HepG2 (cell line): Measurements from ENCODE around the gene ASPM. TPM values are rescaled to one million over a fixed set of nuclear protein-coding genes. Genes with fewer than 3 reads are reported as not detected.

Experiments used
- ATAC-seq: fragments of 200-7000 bp; cut with Tn5 transposase; 3 replicates; pipeline ENCODE4 v1.9.1; 2020; ENCODE audit warnings: mild to moderate bottlenecking, moderate library complexity
- BruUV-seq: library from RNA; stranded (reverse); fragments of 400-500 nt; replicated peaks from 2 replicates; lab custom pipeline; 2021; lab: Mats Ljungman, UMichigan
- CTCF ChIA-PET: fragments of 300-600 bp; formaldehyde crosslinking; extraction: SDS; loops from one replicate; lab custom pipeline; 2021; ENCODE audit warnings: low total read pairs, inconsistent platforms, low intra/inter-chr PET ratio; lab: Yijun Ruan, JAX
- POLR2A ChIA-PET: fragments of 350-600 bp; sonication (Branson Sonifier 250); formaldehyde crosslinking; loops from one replicate; lab custom pipeline; 2020; ENCODE audit warnings: antibody characterized with exemption, inconsistent platforms; lab: Yijun Ruan, JAX
- DNase-seq: peaks from one replicate; pipeline ENCODE4 v3.0.0-alpha.2; 2015; ENCODE audit warnings: low spot score
- FAIRE-seq: peaks from 3 replicates; lab custom pipeline; 2011; peaks lifted over from hg19 to GRCh38; lab: Jason Lieb, UNC
- H2AFZ ChIP-seq: one replicate; pipeline ENCODE4 v1.6.1; 2011; ENCODE audit warnings: low read length, inconsistent platforms
- H3K27ac ChIP-seq: fragments of 300-600 bp; 3 replicates; pipeline ENCODE4 v1.8.0; 2011; ENCODE audit warnings: mixed run types, mild to moderate bottlenecking, mixed read lengths, low read length, inconsistent platforms; ENCODE audit not compliant: insufficient read depth; ENCODE audit errors: extremely low read length
- H3K27me3 ChIP-seq, 2 experiments: fragments of 200-600 bp in 1 of 2; 2 replicates in 1 of 2; 3 replicates in 1 of 2; pipeline versions ENCODE4 v1.6.0 to v1.8.0; 2011; ENCODE audit warnings: low read length in 2 of 2, mild to moderate bottlenecking in 2 of 2, moderate library complexity in 2 of 2, inconsistent platforms in 1 of 2; ENCODE audit not compliant: insufficient read depth in 2 of 2, control insufficient read depth in 1 of 2
- H3K36me3 ChIP-seq, 2 experiments: fragments of 200-600 bp in 1 of 2; replicated peaks in 1 of 2; 2 replicates in 1 of 2; 3 replicates in 1 of 2; pipeline versions ENCODE4 v1.5.1 to v1.8.0; 2011; ENCODE audit warnings: low read length in 2 of 2, inconsistent platforms in 1 of 2; ENCODE audit not compliant: insufficient read depth in 2 of 2, control insufficient read depth in 1 of 2
- H3K4me1 ChIP-seq: 2 replicates; pipeline ENCODE4 v1.5.1; 2012; ENCODE audit warnings: low read length, inconsistent platforms; ENCODE audit not compliant: insufficient read depth
- H3K4me2 ChIP-seq: 2 replicates; pipeline ENCODE4 v1.6.0; 2011; ENCODE audit warnings: low read depth, low read length, inconsistent platforms
- H3K4me3 ChIP-seq, 3 experiments: fragments of 200-600 bp in 1 of 3; sonication (generic), shearing (Covaris generic) in 1 of 3; replicated peaks in 1 of 3; 2 replicates each; pipeline ENCODE4 v1.5.1; 2011 to 2016; ENCODE audit warnings: low read length in 3 of 3, inconsistent platforms in 2 of 3, low read depth in 2 of 3, mild to moderate bottlenecking in 2 of 3, control low read depth in 1 of 3, mixed read lengths in 1 of 3; ENCODE audit not compliant: insufficient read depth in 1 of 3
- H3K79me2 ChIP-seq: one replicate; pipeline ENCODE4 v1.6.1; 2011; ENCODE audit warnings: low read length, inconsistent platforms; ENCODE audit not compliant: insufficient read depth
- H3K9ac ChIP-seq: 2 replicates; pipeline ENCODE4 v1.6.0; 2011; ENCODE audit warnings: mild to moderate bottlenecking, low read depth, low read length, inconsistent platforms; ENCODE audit not compliant: insufficient read depth
- H3K9me3 ChIP-seq: 2 replicates; pipeline ENCODE4 v1.5.1; 2012; ENCODE audit warnings: mild to moderate bottlenecking, low read length
- H4K20me1 ChIP-seq: 2 replicates; pipeline ENCODE4 v1.6.0; 2011; ENCODE audit warnings: inconsistent platforms, mild to moderate bottlenecking, low read length, moderate library complexity; ENCODE audit not compliant: insufficient read depth
- ERF ChIP-seq: IDR thresholded peaks from 2 replicates; pipeline ENCODE4 v1.6.1; 2018; ENCODE audit warnings: missing biosample characterization, missing genetic modification reagents
- HDAC2 ChIP-seq: sonication (generic); formaldehyde crosslinking; IDR thresholded peaks from 2 replicates; pipeline ENCODE4 v1.4.0; 2020; ENCODE audit warnings: missing genetic modification reagents
- RAD21 ChIP-seq: fragments of 450-650 bp; formaldehyde crosslinking; IDR thresholded peaks from 2 replicates; pipeline ENCODE4 v1.5.0; 2020; ENCODE audit warnings: mild to moderate bottlenecking
- SMC3 ChIP-seq: IDR thresholded peaks from 2 replicates; pipeline ENCODE4 v1.6.1; 2011; ENCODE audit warnings: low read length, improper control_type of control experiment
- STAG1 ChIP-seq: sonication (generic); formaldehyde crosslinking; IDR thresholded peaks from 2 replicates; pipeline ENCODE4 v1.4.0; 2020; ENCODE audit warnings: missing genetic modification reagents
- ZNF451 ChIP-seq: sonication (generic); formaldehyde crosslinking; IDR thresholded peaks from 2 replicates; pipeline ENCODE4 v1.5.0; 2020; ENCODE audit warnings: mild to moderate bottlenecking, missing genetic modification reagents
- WGBS: methylation state at CpG from one replicate; pipeline ENCODE4 v1.1.6; 2017; ENCODE audit warnings: low lambda C conversion rate; 5-methylcytosine and 5-hydroxymethylcytosine counted together
- in situ Hi-C: cut with HindIII; loops from 2 replicates; pipeline ENCODE4 v1.10.0; 2017; ENCODE audit warnings: low pct_unique_long_range_greater_than_20kb; ENCODE audit not compliant: extremely low pct_ligation_motif_present
- intact Hi-C: fragments of 100-400 bp; cut with micrococcal nuclease; formaldehyde crosslinking; loops from one replicate; pipeline ENCODE4 v1.10.0; 2022; ENCODE audit not compliant: unreplicated experiment
- polyA plus RNA-seq, 8 experiments: library from polyadenylated mRNA; depleted of rRNA in 3 of 8; stranded (reverse) in 7 of 8; unstranded in 1 of 8; fragments of >200 nt; fragmentation: Illumina TruSeq in 4 of 8; extraction: Trizol in 4 of 8; gene quantifications; 2 replicates each; pipeline versions ENCODE4 v1.2.1 to v1.2.3, GENCODE V29; 2011 to 2016; ENCODE audit warnings: low read depth in 4 of 8, missing spikeins in 1 of 8, mixed read lengths in 1 of 8; ENCODE audit not compliant: insufficient read depth in 1 of 8
- total RNA-seq, 5 experiments: library from RNA; depleted of rRNA; stranded (reverse); fragments of >200 nt; fragmentation: Illumina TruSeq; extraction: Trizol; gene quantifications; 2 replicates each; pipeline ENCODE4 v1.2.3, GENCODE V29; 2016; ENCODE audit warnings: low read depth in 1 of 5
- TF ChIP-seq, protein P1 (sequence below): sonication (generic); formaldehyde crosslinking; IDR thresholded peaks from 2 replicates; pipeline ENCODE4 v1.5.0; 2020; ENCODE audit warnings: mild to moderate bottlenecking, missing genetic modification reagents, moderate library complexity

Gene ASPM
- total and polyA plus RNA-seq, 2 of the 13 experiments (the other 11 are each of a cell fraction or from before 2014, with no cell fraction given): 7.7 to 29.1 TPM

DNA sequence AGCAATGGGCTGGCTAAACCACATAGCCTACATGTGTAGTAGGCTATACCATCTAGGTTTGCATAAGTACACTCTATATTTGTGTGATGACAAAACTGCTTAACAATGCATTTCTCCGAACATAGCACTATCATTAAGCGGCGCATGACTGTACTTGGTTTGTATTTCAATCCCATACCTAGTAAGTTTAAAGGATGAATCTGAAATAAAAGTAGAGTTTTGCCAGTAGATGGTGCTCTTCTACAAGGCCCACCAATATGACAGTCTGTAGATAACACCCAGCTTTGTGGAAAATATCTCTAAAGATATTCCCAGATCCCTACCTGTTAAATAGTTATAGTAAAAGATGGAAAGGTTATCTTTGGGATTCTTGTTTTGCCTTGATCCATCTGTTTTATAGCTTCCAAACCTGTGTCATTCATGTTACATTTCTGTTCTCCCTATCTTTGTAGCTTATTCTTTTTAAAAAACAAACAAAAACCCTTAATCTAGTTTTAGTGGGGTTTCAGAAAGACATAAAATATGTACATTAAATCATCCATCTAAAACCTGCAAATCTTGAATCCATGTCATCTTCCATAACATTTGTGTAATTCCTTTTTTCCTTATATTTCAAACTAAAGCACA lies 33.9 kb upstream of the ASPM start:
- H3K9me3 ChIP-seq: no peaks in the 10 kb centered on the region
- no peak overlapping the region for H3K27ac ChIP-seq
- H3K4me3 ChIP-seq: no peak overlapping the region
- in situ Hi-C loops: loop anchor here (5.0 kb wide), 1 partner anchor 157 kb away; no protein-coding TSS in a partner anchor
- no peaks in the 10 kb centered on the region for H3K27me3 ChIP-seq
- no peak overlapping the region for H3K9ac ChIP-seq
- TF ChIP-seq ERF (no peak), STAG1 (peak; percentile 65), SMC3 (peak; percentile 42; the same call in 1 of the 2 replicates), RAD21 (CRISPR knock-in tag) (peak; percentile 49; the same call in 1 of the 2 replicates), ZNF451 (CRISPR knock-in tag) (no peak), HDAC2 (no peak)
- TF ChIP-seq, protein P1, sequence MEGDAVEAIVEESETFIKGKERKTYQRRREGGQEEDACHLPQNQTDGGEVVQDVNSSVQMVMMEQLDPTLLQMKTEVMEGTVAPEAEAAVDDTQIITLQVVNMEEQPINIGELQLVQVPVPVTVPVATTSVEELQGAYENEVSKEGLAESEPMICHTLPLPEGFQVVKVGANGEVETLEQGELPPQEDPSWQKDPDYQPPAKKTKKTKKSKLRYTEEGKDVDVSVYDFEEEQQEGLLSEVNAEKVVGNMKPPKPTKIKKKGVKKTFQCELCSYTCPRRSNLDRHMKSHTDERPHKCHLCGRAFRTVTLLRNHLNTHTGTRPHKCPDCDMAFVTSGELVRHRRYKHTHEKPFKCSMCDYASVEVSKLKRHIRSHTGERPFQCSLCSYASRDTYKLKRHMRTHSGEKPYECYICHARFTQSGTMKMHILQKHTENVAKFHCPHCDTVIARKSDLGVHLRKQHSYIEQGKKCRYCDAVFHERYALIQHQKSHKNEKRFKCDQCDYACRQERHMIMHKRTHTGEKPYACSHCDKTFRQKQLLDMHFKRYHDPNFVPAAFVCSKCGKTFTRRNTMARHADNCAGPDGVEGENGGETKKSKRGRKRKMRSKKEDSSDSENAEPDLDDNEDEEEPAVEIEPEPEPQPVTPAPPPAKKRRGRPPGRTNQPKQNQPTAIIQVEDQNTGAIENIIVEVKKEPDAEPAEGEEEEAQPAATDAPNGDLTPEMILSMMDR: peak; percentile 69
- H3K79me2 ChIP-seq: no peaks in the 10 kb centered on the region
- intact Hi-C loops: loop anchor here (1.0 to 2.0 kb wide), 3 partner anchors 146 to 177 kb away; no protein-coding TSS in a partner anchor
- POLR2A ChIA-PET: no interaction called here
- WGBS: 75% methylated on average over 3 of the region's 3 CpGs
- no TSS peak for BruUV-seq
- ATAC-seq (peak; percentile 88), DNase-seq (peak; percentile 47), FAIRE-seq (no peak)
- H3K4me2 ChIP-seq: no peak overlapping the region
- no peaks in the 10 kb centered on the region for H4K20me1 ChIP-seq
- H2AFZ ChIP-seq: no peak overlapping the region
- H3K4me1 ChIP-seq: peaks cover 3% of the 10 kb centered on the region; the same call in 1 of the 2 replicates
- H3K36me3 ChIP-seq: peaks cover 2 to 38% of the 10 kb centered on the region in 2 experiments; a peak in 4 of 5 replicates
- CTCF ChIA-PET: interaction anchor here (2.0 to 2.7 kb wide), 2 partner anchors 156 to 177 kb away, joined by 10 to 13 read pairs; no protein-coding TSS in a partner anchor
